NCI-H2196 treated with DMSO at 0.1 percent for 48 hours (cell line): ENCODE data around the gene SNX4.

Experiments
- DNase-seq: peaks from one replicate; lab custom pipeline; 2025; ENCODE audit not compliant: unreplicated experiment; lab: John Stamatoyannopoulos, UW

The SNX4 gene

DNA sequence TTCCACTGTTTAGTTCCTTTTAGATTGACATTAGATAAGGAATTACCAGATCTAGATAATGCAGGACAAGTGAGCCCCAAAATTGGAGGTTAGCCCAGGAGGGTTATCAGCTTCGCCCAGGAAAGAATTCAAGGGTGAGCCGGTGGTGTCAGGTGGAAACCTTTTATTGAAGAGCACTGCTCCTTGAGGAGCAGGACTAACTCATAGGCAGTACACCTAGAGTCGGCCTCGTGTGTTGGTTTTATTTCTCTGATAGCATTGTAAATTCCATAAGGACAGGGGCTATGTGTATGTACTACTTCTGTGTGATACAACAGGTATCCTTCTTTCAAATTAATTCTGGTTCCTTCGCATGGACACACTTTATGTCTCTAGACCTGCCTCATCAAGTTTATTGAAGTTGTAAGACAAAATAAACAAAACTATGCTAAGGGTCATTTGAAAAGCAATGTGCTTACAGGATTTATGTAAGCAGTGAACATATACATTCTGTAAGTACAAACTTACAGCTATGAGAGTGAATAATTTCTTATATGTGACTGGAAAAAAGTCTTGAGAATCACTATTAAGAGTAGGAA, 57.2 kb downstream of the SNX4 start:
- DNase-seq = no peak

DNA sequence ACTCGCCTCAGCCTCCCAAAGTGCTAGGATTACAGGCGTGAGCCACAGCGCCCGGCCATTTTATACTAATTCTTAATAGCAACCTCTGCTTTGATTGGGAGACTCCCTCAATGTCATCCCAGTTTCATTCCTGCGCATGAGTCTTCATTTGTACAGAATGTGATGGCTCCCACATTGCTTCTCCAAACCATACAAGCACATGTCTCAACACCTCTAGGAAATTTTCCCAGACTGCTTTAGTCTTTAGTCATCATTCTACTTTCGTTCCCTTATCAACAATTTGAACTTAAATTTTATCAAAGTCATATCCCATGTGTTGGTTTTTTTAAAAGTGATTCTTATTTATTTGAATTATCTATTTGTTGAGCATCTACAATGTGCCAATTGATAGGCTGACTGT, 58.1 kb downstream of the SNX4 start:
- DNase-seq = no peak

DNA sequence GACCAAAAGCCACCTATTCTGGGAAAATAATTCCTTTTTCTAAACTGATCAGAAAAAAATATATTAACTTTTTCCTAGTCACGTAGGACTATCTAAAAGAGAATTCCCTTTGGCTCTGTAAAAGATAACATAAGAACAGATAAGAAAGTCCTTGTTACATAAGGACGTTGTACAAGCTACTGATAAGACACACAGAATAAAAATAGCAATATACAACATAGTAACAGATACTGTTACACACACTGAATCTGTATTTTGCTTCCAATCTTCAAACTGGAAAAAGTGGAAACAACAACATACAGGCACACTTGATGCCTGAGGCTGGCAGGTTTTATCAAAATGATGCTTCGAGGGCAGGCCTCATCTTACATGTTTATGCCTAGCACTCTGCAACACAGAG, 59.8 kb downstream of the SNX4 start:
- DNase-seq = no peak

DNA sequence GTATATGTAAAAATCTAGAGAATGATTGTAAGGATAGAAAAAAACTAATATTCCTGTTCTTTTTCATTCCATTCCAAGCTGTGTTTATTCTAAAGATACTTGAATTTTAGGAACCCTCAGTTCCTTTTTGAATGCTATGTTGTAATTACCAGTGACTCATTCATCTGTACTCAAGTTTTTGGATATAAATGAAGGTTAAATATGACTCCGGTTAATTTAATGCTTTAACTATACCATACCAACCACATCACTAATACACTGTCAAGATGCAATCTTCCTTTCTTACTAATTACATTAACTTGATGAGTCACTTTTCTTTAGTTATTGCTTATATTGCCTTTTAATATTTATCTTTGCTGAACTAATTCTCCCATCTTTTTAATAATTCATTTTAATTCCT, 76.1 kb downstream of the SNX4 start:
- no peak for DNase-seq

DNA sequence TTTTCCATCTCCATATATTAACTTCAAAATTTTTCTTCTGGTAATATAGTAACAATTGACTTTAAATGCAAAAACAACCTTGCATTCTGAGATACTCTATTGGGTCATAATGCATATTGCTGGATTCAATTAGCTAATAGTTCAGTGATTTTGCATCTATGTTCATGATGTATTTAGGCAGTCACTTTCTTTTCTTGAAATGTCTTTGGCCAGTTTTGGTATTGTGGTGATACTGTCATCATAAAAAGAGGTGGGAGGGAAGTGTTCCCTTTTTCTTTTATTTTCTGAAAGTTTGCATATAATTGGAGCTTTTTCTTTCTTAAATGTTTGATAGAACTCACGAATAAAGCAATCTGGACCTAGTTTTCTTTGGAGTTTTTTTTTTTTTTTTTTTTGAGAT, 77.5 kb downstream of the SNX4 start:
- no peak for DNase-seq

DNA sequence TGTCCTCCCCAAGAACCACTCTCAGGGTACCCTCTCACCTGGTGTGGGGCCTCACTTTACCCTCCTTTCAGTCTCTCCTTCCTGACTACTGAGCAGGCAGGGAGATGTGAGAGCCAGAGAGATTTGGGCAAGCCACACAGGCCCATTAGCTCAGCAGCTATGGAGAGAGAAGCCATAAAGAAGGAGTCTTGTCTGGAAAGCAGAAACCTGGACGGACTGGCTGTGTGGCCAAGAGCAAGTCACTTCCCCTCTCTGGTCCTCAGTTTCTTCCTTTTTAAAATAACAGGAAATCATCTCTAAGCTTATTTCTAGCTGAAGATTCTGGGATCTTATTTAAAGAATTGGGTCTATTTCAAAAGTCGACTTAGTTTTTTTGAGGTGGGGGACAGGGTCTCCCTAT, 79.0 kb downstream of the SNX4 start:
- DNase-seq = no peak

DNA sequence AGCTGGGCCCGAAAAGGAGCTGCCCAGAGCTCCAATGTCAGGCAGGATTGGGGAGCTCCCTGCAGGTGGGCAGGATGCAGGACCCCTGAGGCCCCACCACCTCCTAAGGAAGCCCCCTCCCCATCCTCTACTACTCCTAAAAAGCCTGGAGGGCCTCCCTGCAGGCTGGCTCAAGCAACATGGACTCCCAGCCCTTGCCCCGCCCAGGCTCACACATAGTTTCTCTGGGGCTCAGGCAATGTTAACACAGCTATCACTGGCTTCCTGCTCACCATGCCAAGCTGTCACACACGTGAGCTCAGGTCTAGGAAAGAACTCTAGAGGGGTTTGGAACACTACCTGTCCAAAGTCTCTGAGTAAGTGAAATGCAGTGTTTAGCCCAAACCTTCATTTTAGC, 79.4 kb downstream of the SNX4 start:
- DNase-seq = no peak

DNA sequence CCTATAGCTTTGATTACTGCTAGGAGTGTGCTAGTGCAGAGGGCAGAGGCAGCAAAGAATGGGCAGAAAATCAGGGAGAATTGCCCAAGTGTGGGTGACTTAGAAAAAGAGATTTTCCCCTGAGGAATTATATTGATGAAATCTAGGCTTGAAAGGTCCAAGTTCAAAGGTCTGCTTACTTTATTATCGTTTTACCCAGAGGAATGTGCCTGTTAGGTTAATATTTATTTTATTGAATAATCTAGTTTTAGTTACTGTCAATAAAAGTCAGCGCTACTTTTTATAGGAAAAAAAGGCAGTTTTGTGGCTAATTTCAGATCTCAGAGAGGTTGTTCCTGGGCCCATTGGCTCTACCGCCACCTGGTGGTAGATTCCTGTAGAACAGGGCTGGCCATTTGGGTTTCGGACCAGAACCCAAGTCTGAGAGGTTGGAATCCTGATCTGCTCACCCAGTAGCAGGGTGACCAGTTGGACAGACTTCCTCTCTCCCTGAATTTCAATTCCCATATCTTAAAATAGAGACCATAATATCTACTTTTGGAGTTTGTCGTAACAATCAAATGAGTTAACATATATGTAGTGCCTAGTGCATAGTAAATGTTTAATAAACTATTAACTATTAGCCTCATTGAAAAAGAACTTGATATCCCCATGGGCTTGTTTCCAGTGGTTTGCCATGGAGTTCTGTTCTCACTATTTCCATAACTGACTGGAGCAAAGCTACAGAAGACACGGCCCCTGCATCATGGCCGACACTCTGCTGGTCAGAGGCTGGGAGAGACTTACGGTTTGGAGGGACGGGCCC, 82.2 kb downstream of the SNX4 start:
- peak; percentile 10 for DNase-seq

DNA sequence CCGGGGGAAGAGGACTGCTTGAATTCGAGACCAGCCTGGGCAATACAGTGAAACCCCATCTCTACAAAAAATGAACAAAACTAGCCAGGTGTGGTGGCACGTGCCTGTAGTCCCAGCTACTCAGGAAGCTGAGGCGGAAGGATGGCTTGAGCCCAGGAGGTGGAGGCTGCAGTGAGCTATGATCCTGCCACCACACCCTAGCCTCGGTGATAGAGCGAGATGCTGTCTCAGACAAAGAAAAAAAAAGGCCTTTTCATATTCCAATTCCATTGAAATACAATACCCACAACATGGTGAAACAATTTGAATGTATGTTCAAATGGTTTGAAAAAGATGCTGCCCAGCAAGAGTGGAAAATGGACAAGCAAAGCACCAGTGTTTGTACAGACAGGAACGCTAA, 83.1 kb downstream of the SNX4 start:
- DNase-seq = no peak

DNA sequence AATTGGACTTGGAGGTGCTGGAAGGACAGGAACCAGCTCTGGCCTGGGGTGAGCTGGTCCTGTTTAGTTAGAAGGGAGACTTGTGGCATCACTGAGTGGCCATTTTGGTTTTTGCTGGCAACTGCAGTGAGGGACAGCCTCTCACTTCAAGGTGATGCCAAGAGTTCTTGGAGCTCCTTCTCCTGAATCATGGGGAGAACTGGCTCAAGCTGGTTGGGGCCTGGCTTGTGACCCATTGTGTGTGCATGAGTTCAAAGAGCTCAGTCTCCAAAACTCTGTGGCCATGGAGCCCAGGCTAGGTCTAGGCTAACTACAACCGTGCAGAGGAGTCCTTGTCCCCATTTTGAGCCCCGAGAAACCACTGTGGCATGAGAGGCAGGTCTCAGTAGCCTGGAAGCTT, 84.8 kb downstream of the SNX4 start:
- no peak for DNase-seq

DNA sequence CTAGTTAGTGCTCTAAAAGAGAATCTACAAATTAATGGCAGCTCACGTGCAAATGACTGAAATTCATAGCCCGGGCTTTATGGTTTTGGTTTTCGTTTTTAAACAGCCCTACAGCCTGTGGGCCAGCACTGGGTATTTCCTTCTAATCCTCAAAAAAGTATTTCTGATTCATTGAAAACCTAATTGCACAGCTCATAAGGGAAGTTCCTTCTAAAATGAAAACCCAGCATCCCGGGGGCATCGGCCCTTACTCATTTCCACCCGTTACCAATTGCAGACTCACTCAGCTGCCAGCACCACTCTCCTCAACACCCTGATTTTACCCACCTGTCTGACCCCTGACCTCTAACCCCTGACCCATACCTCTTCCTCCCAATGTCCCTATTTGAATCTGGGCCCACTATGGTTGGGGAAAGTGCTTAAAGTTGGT, 85.4 kb downstream of the SNX4 start:
- DNase-seq = no peak

DNA sequence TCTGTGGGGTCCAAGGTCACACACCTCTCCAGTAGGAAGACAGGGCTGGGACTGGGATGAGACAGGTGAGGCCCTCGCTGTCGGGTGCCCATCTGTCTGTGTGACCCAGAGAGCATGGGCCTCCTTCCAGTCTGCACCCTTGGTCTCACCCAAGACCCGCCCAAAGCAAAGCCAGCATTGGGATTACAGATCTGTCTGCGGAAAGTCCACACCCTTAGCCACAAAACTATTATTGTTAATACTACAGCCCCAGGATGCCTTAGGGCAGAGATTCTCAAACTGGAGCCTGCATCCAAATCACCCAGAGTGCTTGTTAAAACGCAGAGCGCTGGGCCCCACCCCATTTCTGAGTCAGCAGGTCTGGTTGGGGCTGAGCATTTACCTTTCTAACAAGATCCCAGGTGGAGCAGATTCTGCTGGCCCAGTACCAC, 86.4 kb downstream of the SNX4 start:
- no peak for DNase-seq

DNA sequence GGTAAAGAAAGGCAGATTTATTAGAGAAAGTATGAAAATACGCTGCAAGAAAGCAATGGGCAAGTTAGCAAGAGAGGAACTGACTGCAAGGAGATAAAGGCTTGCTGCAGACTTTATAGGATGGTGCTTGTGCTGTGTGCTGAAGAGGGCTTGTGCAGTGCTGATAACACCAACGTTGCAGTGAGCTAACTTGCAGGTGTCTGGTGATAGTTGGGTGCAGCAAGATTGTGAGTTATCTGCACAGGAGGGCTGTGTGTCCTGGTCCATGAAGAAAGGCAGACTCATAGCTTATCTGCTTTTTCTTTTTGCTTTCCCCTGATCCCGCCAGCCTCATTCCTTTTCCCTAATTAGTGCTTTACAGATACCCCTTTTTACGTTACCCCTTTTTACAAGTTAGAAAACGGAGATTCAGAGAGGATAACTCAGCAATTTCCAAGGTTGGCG, 86.9 kb downstream of the SNX4 start:
- DNase-seq = no peak

DNA sequence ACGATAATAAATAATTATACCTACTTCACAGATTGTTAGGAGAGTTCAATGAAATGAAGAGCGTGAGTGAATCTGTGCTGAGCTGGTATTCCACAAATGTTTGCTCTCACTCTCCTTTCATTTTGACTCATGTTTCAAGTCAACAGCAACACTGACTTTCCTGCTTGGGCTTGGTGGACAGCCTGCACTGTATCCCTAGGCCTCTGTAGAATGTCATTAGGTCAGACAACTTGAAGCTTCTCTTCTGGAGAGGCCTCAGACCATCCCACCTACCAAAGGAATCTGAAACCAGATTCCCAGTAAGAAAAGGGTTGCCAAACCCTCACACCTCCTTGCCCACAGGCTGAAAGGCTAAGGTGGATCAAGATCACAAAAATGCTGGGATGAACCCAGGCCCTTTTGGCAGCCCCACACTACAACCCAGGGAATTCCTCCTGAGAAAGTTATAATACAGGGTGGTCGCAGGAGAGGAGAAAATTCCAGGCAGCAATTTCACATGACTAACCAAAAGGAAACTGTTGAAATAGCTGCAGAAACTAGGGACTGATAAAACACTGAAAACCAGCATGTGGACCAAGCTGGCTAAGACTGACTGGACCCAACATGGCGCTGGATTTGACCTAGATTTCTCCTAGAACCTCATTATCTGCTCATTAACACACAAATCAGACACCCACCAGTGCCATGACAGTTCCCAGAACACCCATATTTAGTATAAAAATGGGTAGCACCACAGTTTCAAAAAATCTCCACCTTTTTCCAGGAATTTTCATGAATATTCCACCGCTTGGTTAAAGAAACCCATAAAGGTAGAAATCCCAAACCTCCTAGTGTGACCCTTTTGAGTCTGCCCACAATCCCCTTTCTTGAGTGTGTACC, 87.9 kb downstream of the SNX4 start:
- no peak for DNase-seq

DNA sequence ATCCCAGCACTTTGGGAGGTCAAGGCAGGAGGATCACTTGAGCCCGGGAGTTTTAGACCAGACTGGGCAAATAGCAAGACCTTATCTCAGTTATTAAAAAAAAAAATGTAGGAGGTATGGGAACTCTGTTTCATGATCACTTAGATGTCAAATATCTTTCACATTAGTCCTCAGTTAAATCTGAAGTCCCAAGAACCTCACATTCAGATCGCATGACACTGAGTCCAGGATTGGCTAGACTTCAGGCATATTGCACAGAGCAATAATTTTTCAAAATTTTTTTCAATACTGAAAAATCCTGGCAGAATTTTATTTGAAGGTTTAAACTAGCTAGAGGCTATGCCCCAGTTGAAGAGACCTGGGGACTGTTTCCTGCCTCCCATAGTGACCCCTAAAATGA, 88.6 kb downstream of the SNX4 start:
- DNase-seq = no peak

DNA sequence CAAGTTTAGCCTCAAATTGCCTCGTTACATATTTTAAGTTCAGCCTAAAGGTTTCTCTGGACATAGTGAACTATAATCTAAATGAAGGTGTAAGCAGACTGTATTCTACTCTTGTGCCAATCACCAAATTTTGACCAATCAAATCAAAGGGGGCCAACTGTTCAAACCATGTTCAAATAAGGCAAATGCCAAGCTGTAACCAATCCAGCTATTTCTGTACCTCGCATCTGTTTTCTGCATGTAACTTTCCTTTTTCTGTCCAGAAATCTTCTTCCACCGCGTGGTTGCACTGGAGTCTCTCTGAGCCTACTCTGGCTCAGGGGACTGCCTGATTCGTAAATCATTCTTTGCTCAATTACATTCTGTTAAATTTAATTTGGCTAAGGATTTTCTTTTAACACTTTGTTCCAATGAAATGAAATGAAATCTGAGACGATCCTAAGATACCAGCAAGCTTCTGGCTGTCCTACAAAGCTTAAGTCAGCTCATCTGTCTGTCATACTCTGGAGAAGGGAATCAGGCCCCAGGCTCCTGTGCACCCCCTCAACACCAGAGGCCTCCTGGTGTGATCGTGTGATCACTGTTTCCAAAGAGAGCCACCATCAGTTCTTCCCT, 91.7 kb downstream of the SNX4 start:
- no peak for DNase-seq

DNA sequence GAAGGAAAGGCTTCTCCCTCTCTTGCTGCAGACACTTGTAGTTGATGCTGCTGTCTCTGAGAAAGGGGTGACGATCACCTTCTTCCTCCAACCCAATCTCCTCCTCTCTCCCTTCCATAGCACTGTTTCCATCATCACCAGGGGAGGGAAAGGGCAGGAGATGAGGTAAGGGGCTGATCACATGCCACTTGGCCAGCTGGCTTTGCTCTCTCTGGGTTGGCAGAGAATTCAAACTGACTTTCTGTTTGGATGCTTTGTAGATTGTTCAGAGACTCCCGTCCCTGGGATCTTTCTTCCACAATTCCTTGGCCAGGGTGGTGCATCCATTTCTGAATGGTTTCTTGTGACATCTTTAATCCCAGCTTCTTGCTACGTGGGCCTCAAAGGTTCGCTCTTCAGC, 101.7 kb downstream of the SNX4 start:
- no peak for DNase-seq

DNA sequence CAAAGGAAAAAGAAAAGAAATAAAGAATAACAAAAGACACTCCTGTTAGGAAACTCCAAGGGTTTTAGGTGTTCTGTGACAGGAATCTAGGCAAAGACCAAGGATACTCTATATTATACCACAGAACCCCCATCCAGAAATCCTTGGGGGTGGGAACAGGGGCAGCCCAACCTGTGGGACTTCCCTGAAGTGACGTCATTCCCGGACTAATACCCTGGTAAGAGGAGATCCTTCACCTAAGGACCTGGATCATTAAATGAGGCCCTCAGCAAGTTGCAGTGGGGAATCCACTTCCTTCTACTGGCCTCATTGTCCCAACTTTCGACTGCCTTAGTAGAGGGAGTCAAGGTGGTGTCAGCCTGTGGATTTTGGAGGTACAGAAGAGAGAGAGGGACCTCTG, 103.8 kb downstream of the SNX4 start:
- DNase-seq = no peak

DNA sequence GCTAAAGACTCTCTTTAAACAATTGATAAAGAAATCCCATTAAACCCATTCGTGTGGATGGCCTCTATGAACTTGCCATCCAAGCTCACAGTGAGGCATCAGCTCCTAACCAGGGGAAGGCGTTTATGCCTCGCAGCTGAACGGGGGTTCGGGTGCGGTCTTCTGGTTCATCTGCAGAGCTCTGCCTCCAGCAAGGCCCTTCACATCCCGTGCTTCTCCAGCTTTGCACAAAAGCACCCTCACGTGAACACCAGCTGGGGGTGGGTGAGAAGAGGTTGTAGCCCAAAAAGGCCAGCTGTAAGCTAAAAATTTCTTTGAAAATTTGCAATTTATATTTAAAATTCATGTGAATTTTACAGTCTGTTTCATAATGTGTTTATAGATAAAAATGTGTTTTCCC, 105.3 kb downstream of the SNX4 start:
- no peak for DNase-seq

DNA sequence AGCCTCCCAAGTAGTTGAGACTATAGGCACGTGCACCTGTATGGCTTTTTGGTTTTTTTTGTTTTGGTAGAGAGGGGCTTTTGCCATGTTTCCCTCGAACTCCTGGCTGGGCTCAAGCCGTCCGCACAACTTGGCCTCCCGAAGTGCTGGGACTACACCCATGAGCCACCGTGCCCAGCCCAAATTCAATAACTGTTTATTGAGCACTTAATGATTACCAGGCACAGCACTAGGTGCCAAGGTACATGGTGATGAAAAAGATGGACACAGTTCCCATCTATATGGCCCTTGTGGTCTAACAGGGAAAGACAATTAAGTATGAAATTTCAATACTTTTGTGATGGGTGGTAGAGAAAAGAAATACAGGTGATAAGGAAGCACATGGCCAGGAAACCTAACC, 109.1 kb downstream of the SNX4 start:
- DNase-seq = no peak

DNA sequence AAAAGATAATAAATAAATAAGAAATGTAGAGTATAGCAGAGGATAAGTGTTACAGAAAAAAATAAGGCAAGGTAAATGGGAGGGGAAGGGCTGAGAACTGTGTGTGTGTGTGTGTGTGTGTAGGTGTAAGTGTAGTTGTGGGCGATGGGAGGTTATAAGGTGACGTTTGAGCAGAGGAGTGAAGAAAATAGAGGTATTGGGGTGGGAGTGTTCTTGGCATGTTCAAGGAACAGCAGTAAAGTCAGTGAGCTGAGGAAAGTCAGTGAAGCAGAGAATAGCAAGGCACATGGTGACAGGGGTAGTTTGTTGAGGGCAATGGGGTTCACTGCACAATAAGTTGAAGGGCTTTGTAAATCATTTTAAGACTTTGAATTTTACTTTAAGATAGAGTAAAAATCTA, 113.9 kb downstream of the SNX4 start:
- no peak for DNase-seq
